Amniotic epithelial cell (primary cell): ENCODE data around the gene MED12L.

ENCODE experiments used
- DNase-seq: peaks from one replicate; pipeline ENCODE4 v3.0.0-alpha.2; 2010; ENCODE audit warnings: low read depth

The MED12L gene

DNA sequence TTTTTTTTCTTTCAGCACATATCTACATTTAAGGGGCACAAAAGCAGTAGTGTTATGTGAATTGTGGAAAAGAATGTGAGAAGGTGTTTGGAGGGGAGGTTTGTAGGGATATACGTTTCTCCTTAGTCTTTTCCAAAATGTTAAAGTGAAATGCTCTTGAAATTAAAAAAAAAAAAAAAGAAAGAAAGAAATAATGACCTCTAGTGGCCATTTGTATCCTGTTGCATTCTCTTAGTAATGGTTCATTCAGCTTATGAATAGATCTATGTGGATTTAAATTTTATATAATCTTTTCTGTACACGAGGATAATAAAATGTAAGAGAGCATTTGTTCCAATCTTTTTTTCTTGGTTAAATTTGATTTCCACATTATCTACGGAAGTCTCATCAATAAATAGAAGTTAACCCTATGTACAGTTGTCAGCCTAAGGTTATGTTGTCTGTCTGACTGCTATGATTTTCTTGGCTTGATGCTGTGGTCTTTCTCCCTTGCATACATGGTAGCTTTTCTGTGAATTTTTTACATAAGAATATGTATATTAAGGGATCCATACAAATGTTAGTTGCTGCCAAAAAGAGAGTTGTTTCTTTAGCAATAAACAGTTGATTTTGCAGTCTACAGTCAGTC lies 242.2 kb downstream of the MED12L start:
- DNase-seq, result peak; percentile 43

DNA sequence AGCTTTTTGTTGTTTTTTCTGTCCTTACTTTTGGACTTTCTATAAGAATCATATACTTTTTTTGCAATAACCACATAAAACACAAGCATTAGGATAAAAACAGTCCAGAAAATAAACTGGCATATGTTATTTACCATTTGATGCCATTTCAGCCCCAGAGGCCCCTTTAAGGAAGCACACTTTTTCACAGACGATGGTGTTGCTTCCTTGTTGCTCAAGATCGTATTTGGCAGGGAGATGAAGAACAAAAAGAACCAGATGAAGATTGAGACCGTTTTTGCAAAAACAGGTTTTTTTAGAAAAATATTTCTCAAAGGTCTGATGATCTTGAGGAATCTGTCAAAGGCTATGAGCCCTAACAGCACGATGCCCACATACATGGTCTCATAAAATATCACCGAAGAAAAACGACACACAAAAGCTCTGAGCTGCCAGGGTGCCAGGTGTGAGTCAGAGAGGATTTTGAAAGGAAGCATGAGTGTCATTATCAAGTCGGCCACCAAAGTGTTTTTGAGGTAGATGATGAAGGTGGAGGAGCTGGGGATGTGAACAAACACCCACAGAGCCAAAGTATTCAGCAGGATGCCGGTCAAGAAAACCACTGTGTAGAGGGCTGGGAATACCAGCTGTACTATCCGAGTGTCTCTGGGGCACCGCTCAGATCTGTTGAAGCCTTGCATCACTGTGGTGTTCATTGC lies 243.0 kb downstream of the MED12L start:
- peak; percentile 41 for DNase-seq

- DNase-seq, result no peak
Observed at GRCh38 chr3:151329363-151329762, 243.9 kb downstream of the MED12L start, which contains the start of gene P2RY13. TSS of gene P2RY13 (minus strand) at chr3:151329549. CDS start at chr3:151329528, 21 bp downstream.

DNA sequence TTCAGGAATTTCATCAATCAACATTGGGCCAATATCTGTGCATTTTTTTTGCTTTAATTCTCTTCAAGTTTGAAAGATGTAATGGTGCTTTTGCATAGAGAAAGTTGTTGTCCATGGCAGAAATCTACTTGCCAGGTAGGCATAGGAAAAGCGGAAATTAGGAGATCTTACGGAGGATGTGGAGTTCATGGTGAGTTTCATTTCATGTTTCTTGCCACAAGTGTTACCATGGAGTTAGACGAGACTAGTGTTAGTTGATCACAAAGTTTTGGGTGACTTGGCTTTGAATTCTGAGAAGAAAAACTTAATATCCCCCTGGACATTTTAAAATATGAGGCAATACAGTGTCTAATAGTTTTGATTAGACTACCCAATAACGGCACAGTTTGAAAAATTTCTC lies 244.9 kb downstream of the MED12L start:
- no peak for DNase-seq

DNA sequence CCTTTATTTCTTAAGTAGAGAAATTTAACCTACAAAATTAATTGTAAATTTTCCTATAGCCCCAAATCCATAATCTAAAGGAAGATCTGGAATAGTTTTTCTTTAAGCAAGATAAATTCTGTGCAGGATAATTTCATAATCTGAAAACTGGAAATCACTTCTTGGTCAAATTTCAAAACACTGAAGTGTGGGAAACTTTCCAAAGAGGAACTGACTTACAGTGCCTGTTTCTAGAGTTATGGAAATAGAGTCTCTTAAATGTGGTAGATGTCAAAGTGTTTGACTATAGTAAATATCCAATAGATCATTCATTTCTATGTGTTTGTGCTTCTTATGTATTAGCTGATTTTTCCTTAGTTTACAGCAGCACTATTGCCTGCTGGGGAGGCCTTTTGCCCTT lies 245.4 kb downstream of the MED12L start:
- peak; percentile 45 for DNase-seq

DNA sequence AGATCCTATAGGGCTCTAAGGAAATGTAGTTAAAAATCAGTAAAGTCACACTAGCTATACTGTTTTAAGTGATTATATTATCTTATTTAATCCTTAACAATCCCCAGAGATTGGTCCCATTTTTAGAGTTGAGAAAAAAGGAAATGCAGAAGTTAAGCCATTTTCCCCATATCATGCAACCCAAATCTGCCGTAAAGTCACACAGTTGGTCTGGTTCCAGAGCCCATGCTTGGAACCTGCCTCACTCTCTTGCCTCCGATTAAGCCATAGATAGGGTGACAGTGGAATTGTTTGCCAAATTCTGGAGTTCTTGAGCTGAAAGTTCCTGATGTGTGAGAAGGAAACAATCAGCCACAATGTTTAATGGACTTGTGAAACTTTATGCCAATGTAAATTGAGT lies 246.2 kb downstream of the MED12L start:
- DNase-seq, result no peak

DNA sequence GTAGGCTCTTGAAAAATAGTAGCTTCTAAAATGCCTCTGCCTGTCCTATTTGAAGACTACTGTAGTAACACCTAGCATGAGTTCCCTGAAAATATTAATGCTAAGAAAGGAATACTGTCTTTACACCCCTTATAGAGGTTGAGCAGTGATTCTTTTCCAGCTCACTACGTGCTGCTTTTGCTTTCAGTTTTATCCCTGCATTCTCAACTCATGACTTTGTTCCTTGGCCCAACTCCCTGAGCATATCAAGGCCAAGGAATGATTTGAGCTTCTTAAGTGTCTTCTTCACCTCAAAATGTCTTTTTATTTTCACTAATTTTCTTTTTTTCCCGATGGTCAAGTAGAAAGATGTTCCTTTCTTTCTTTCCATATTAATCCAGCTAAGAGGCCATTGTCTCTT lies 260.4 kb downstream of the MED12L start:
- peak; percentile 81 for DNase-seq

DNA sequence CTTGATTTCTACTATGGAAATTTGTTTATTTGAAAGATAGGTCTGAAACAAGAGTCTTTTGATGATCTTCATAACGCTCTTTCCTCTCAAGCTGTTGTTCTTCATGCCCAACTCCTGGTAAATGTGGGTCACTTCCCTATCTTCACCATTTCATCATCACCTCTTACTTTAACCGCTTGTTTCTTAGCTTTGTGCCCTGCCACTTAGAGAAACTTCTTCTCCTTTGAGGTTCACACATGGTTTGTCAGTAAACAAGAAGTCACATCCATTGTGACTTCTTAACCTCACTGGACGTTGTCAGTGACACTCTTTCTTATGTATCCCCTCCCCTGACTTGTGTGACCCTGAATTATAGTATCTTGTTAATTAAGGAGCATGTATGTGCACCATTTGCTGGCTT lies 260.8 kb downstream of the MED12L start:
- DNase-seq, result no peak

DNA sequence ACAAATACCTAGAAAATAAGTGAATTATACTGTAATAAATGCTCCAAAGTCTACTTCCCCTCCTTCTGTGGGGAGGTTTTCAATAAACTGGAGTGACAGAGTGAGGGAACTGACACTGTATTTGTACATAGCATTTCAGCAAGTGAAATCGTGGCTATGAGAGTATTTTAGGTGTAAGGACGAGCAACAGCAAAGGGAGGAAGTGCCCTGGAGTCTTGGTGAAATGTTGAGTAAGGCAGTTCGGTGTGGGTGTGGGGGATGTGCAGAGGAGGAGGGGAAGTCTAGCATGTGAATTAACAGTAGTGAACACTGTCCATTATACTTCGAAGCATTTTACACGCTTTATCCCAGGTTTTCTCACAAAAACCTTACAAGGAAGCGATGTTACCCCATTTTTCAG lies 262.0 kb downstream of the MED12L start:
- DNase-seq, result no peak

DNA sequence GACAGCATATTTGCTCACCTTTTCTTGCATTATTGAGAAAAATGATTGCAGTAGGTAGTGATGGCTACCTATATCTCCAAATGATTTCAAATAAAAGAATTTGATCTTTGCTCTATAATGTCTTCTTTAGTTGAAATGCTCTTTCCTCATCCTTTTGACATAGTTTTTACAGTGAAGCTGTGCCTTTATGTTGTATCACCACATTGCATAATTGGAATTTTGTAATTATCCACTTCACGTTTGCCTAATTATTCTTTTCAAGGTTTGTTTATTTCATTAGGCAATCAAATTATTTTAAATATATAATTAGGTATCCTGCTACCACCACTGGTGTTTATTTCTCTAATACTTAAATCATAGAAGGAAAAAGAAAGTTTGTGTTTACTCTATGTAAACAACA lies 265.2 kb downstream of the MED12L start:
- no peak for DNase-seq

DNA sequence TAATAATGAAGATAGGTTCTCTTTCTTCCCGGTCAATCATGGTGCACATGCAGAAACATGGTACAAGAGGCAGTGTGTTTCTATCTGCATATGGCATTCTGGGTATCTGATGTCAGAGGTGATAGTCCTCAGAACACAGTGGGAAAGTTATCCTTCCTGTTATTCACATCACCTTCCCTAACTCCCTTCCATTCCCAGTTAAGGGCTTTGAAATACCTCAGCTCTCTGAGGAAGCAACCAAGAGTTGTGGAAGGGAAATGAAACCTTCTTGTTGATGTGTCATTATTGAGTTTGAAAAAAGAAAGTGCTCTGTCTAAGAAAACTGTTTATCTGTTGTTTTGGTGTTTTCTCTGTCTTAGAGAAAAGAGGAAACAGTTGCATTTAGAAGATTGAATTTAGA lies 265.8 kb downstream of the MED12L start:
- no peak for DNase-seq

DNA sequence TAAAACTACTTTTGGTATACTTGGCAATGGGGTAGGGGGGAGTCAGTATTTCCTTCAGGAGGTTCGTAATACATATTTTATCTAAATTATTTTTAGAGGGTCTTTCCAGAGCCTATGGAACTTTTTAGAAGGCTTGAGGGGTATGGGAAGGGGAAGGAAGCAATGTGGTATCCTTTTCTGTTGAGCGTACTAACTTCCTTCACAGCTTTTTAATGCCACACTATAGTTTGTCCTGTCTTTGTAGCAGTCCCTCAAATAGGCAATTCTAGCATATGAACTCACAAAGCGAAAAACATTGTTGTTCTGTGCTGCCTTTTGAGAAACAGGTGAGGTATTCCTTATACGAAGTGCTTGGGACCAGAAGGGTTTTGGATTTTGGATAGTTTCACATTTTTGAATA lies 266.2 kb downstream of the MED12L start:
- DNase-seq, result no peak

DNA sequence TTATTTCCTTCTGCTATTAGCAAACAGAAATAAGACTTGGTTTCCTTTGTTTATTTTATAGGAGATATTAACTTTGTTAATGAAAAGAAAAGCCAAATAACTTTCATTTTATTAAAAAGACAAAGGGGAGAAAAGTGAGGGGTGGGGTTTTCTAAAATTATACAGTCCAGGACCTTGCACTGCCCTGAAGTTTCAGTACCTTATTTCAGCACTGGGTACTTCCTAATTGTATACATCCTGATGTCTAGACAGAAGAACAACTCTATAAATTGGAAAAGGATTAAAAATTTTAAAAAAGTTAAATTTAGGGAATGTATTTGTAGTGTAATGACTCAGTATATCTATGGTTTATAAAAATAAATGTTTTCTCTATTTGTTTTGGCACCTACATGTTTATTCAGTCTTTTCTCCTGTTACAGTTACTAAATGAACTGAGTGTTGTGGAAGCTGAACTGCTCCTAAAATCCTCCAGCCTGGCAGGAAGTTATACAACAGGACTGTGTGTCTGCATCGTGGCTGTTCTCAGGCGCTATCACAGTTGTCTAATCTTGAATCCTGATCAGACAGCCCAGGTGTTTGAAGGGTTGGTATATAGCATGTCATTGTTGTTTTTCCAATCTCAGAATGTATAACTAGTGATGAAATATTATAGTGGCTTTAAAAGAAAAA lies 271.5 kb downstream of the MED12L start:
- no peak for DNase-seq

- DNase-seq, result no peak
Observed at GRCh38 chr3:151357463-151357850, 272.0 kb downstream of the MED12L start.

DNA sequence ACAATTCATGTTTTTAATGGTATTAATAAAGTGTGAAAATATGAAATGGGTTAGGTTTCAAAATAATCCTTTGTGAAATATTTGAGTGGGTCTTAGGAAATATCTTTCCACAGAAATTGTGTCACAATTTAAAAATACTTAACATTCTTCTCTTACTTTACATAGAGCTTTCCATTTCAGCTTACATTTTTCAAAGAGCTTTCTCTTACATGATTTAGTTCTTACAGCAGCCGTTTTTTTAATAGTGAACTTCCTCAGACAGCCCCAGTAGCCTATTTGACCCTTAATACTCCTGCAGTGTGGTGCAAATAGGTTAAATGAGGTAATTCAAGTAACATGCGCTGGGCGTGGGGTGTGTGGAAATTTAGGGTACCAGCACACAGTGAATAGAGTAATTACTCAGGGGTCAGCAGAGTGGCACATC lies 277.3 kb downstream of the MED12L start:
- DNase-seq, result peak; percentile 79

GRCh38 chr3:151366993-151367392 lies 281.5 kb downstream of the MED12L start:
- DNase-seq, result no peak

GRCh38 chr3:151367448-151367847 lies 282.0 kb downstream of the MED12L start:
- DNase-seq, result no peak

GRCh38 chr3:151371526-151371925 lies 286.1 kb downstream of the MED12L start:
- no peak for DNase-seq

DNA sequence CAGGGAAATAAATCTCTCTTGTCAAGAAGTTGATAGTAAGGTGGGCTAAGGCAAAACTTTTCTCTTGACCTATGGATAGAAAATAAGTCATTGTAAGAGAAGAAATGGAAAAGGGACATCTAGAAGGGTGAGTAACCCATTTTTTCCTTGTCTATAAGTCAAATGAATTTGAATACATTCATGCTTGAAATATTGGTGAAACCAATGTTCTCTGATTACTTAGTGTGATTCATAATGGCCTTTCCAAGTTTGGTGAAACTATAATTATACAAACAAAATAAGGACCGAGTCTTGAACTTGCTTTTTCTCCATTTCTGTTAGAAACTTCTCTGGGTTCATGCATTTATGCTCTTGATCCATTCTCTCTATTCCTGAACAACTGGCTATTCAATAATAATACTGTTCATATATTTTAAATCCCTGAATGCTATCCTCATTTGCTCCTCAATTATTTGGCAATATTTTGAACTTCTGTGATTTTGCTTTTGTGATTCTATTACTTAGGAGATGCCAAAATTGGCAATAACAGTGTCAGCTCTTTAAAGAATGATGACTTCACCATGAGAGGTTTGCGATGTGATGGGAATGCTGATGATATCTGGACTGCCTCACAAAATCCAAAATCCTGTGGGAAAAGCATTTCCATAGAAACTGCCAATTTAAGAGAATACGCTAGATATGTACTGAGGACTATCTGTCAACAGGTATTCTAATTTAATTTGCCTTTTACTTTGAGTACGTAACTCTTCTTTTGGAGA lies 286.8 kb downstream of the MED12L start:
- no peak for DNase-seq

- no peak for DNase-seq
Observed at GRCh38 chr3:151377768-151378385, 292.4 kb downstream of the MED12L start.

DNA sequence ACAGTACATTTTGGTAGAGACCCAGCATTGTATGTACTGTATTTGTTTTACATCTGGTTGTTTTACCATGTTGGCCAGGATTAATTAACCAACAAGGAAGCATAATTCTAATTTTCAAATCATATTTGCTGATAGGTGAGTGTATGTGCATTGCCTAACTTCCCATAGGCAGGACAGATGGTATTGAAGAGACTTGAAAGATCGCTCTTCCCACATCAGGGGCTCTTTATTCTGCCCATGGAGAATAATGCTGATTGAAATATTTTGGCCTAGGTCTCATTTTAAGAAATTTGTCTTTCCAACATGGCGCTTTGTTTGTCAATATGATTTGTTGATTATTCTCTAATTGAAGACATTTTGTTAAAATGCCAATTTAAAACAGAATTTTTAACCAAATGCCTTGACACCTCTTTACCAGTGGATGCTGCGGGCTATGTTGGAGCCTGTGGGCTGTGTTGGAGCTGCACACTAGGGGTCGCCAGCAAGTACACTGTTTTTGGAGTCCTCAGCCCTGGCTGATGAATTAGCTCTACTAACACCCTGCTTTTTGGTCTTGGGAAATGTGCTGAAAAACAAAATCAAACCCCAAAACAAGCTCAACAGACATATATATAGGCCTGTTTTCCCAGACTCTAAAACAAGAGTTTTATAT lies 293.7 kb downstream of the MED12L start:
- DNase-seq, result peak; percentile 17

GRCh38 chr3:151382671-151383070 lies 297.2 kb downstream of the MED12L start:
- no peak for DNase-seq
